Body of pancreas (tissue), 4 donors: ENCODE measurements around the gene MAEA. TPM values are rescaled to one million over a fixed set of nuclear protein-coding genes. Genes with fewer than 3 reads are reported as not detected.
"Not testable (repeated sequence)": the region's sequence is repeated elsewhere in the genome, so short reads cannot be mapped to it uniquely, and the experiment has no call there.

ENCODE experiments used
- ATAC-seq: fragments of 150-250 bp; one replicate; pipeline ENCODE4 v1.9.1; 2016
- DNase-seq, 4 donors: peaks; one replicate each; pipeline ENCODE4 v3.0.0-alpha.2; 2019
- H3K27ac ChIP-seq, 4 donors: fragments of 200-600 bp; sonication (generic); 1 replicate in 3 of 4; 2 replicates in 1 of 4; pipeline versions ENCODE4 v1.5.1 to v1.6.1; 2016 to 2019; ENCODE audit warnings: mild to moderate bottlenecking in 1 of 4, mixed read lengths in 1 of 4, moderate library complexity in 1 of 4
- H3K27me3 ChIP-seq, 2 donors: fragments of 200-600 bp; sonication (generic); one replicate each; pipeline ENCODE4 v1.6.0; 2016; ENCODE audit warnings: mild to moderate bottlenecking in 1 of 2
- H3K36me3 ChIP-seq, 2 donors: fragments of 200-600 bp; sonication (generic); replicated peaks in 1 of 2; 2 replicates each; pipeline ENCODE4 v1.5.1; 2016; ENCODE audit warnings: low read depth in 2 of 2; ENCODE audit not compliant: insufficient read depth in 1 of 2
- H3K4me1 ChIP-seq: fragments of 200-600 bp; sonication (generic); one replicate; pipeline ENCODE4 v1.6.0; 2016
- H3K4me3 ChIP-seq, 2 donors: fragments of 200-600 bp; sonication (generic); 1 replicate in 1 of 2; 2 replicates in 1 of 2; pipeline ENCODE4 v1.5.1; 2016 to 2019
- H3K9me3 ChIP-seq, 3 donors: fragments of 200-600 bp; sonication (generic); 1 replicate in 2 of 3; 2 replicates in 1 of 3; pipeline ENCODE4 v1.5.1; 2016
- POLR2A ChIP-seq, 3 donors: fragments of 450-650 bp; IDR thresholded peaks; one replicate each; pipeline ENCODE4 v1.6.1; 2016; ENCODE audit warnings: antibody characterized with exemption in 3 of 3, mild to moderate bottlenecking in 2 of 3
- WGBS, 2 donors: methylation state at CpG; one replicate each; pipeline ENCODE4 v1.1.5; 2017; 5-methylcytosine and 5-hydroxymethylcytosine counted together
- intact Hi-C: fragments of 100-400 bp; cut with DNase I; formaldehyde crosslinking; loops from one replicate; pipeline ENCODE4 v1.15.1; 2023
- total RNA-seq, 2 donors: library from RNA; depleted of rRNA; stranded (reverse); fragments of >200 nt; gene quantifications; one replicate each; pipeline ENCODE4 v1.1.0, GENCODE V29; 2016
- TF ChIP-seq, protein P1 (sequence below), 7 experiments: fragments of 450-650 bp in 4 of 7; fragments of 200-600 bp in 3 of 7; sonication (generic) in 3 of 7; IDR thresholded peaks; one replicate each; pipeline ENCODE4 v1.5.1; 2016 to 2019; ENCODE audit warnings: antibody characterized with exemption in 7 of 7

Gene MAEA
- total RNA-seq, 2 donors from 2014 or later, result 68.7 to 88.0 TPM

GRCh38 chr4:1330761-1331590 lies 41.3 kb downstream of the MAEA start:
- WGBS, 2 donors, result 85 to 90% methylated on average over 24 to 33 of the region's 34 CpGs
- no peak overlapping the region for H3K27ac ChIP-seq
- H3K4me1 ChIP-seq, result no peaks in the 10 kb centered on the region
- H3K27me3 ChIP-seq, result no peaks in the 10 kb centered on the region
- no peak overlapping the region for H3K4me3 ChIP-seq
- no peak for ATAC-seq
- H3K36me3 ChIP-seq, result peaks cover 0 to 27% of the 10 kb centered on the region in 2 donors
- no peaks in the 10 kb centered on the region for H3K9me3 ChIP-seq
- DNase-seq, result no peak
- intact Hi-C loops, result no loop called here
- TF ChIP-seq POLR2A (IDR thresholded peaks at IDR 0.05), result no peak
- TF ChIP-seq, protein P1, sequence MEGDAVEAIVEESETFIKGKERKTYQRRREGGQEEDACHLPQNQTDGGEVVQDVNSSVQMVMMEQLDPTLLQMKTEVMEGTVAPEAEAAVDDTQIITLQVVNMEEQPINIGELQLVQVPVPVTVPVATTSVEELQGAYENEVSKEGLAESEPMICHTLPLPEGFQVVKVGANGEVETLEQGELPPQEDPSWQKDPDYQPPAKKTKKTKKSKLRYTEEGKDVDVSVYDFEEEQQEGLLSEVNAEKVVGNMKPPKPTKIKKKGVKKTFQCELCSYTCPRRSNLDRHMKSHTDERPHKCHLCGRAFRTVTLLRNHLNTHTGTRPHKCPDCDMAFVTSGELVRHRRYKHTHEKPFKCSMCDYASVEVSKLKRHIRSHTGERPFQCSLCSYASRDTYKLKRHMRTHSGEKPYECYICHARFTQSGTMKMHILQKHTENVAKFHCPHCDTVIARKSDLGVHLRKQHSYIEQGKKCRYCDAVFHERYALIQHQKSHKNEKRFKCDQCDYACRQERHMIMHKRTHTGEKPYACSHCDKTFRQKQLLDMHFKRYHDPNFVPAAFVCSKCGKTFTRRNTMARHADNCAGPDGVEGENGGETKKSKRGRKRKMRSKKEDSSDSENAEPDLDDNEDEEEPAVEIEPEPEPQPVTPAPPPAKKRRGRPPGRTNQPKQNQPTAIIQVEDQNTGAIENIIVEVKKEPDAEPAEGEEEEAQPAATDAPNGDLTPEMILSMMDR (IDR thresholded peaks at IDR 0.05), result no peak

- ATAC-seq (peak; percentile 4), DNase-seq (no peak)
- Histone ChIP-seq H3K4me1 (no peaks in the 10 kb centered on the region), H3K27me3 (no peaks in the 10 kb centered on the region), H3K27ac (no peak overlapping the region), H3K4me3 (no peak overlapping the region), H3K9me3 (no peaks in the 10 kb centered on the region), H3K36me3 (peaks cover 0 to 28% of the 10 kb centered on the region in 2 donors)
- no peak for TF ChIP-seq POLR2A (IDR thresholded peaks at IDR 0.05)
- TF ChIP-seq, protein P1 (IDR thresholded peaks at IDR 0.05), result no peak
- 86 to 93% methylated on average over 14 to 19 of the region's 21 CpGs for WGBS, 2 donors
- intact Hi-C loops, result no loop called here
Measured at GRCh38 chr4:1331591-1332353, 42.1 kb downstream of the MAEA start.

DNA sequence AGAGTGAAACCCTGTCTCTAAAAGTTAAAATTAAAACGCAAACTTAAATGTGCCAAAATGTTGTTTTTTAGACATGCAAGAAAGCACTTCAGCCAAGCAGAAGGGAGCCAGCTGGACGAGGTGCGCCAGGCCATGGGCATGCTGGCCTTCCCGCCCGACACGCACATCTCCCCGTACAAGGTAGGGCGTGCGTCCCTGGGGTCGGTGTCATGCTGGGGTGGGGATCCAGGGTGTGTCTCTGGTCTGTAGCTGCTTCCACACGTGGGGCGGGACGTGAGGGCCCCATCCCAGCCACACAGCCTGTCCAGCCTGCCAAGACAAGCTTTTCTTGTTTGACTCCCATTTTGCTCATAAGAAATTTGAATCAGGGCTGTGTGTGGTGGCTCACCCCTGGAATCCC lies 43.0 kb downstream of the MAEA start:
- 87 to 89% methylated on average over 5 to 13 of the region's 13 CpGs for WGBS, 2 donors
- no peak for DNase-seq
- peak overlapping the region in 1 of 4 donors; percentile 21 for H3K27ac ChIP-seq
- no peaks in the 10 kb centered on the region for H3K27me3 ChIP-seq
- no peaks in the 10 kb centered on the region for H3K9me3 ChIP-seq
- no peak overlapping the region for H3K4me3 ChIP-seq
- TF ChIP-seq POLR2A (IDR thresholded peaks at IDR 0.05), result no peak
- TF ChIP-seq, protein P1 (IDR thresholded peaks at IDR 0.05), result no peak
- H3K36me3 ChIP-seq, result peaks cover 0 to 32% of the 10 kb centered on the region in 2 donors
- no peak for ATAC-seq
- intact Hi-C loops, result no loop called here
- no peaks in the 10 kb centered on the region for H3K4me1 ChIP-seq

DNA sequence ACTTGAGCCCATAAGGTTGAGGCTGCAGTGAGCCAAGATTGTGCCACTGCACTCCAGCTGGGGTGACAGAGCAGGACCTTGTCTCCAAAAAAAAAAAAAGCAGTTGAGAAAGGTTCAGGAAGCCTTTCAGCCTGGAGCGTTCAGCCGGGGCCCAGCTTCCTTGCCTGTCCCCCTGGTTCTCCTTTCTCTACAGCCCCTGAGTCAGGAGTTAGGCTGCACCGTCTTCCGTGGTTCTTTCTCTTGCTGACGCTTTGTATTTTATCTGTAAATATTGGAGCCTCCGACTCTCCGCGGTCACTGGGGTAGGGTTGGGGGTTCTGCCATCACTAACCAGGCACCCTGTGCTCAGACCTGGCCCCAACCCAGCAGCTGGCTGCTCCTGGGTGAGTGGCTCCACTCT lies 43.6 kb downstream of the MAEA start:
- no peaks in the 10 kb centered on the region for H3K27me3 ChIP-seq
- intact Hi-C loops, result no loop called here
- TF ChIP-seq, protein P1 (IDR thresholded peaks at IDR 0.05), result no peak
- TF ChIP-seq POLR2A (IDR thresholded peaks at IDR 0.05), result no peak
- H3K4me1 ChIP-seq, result no peaks in the 10 kb centered on the region
- ATAC-seq, result no peak
- H3K36me3 ChIP-seq, result peaks cover 0 to 33% of the 10 kb centered on the region in 2 donors
- peak in 1 of 4 donors; percentile 37 for DNase-seq
- 80 to 97% methylated on average over 8 of the region's 8 CpGs for WGBS, 2 donors
- H3K27ac ChIP-seq, result no peak overlapping the region
- no peaks in the 10 kb centered on the region for H3K9me3 ChIP-seq
- no peak overlapping the region for H3K4me3 ChIP-seq

DNA sequence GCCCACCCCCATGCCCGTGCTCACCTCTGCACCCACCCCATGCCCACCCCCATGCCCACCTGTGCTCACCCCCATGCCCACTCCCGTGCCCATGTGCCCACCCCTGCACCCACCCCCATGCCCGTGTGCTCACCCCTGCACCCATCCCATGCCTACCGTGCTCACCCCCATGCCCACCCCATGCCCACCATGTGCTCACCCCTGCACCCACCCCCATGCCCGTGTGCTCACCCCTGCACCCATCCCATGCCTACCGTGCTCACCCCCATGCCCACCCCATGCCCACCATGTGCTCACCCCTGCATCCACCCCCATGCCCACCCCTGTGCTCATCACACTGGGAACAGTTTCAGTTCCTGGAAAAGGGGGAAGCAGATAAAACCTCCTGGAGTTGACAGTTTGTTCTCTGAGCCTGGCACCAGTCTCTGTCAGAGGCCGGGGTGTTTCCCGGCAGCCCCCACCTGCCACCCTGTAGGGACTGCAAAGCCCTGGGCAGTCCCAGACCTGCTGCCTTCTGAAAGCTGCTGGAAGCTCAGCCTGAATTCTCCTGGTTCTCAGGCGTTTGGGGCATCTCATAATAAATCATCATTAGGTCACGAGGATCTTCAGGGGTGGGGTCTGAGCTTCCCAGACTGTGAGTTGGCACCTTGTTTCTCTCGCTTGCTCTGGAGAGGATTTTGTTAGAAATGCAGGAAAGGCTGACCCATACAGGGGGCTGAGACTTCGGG lies 44.3 kb downstream of the MAEA start:
- DNase-seq, H3K9me3 ChIP-seq, H3K4me1 ChIP-seq, ATAC-seq, H3K4me3 ChIP-seq, intact Hi-C loops, H3K27me3 ChIP-seq: not testable (repeated sequence)
- H3K27ac ChIP-seq, result peak overlapping the region in 1 of 4 donors; percentile 25
- WGBS, 2 donors, result 67 to 85% methylated on average over 4 to 6 of the region's 12 CpGs
- peaks cover 0 to 30% of the 10 kb centered on the region in 2 donors for H3K36me3 ChIP-seq
